ENCODE measurements around the gene PTAFR. TPM values are rescaled to one million over a fixed set of nuclear protein-coding genes. Genes with fewer than 3 reads are reported as not detected.

The PTAFR gene
- 0.09 TPM in 1 of 2 replicates, not detected in the other for total RNA-seq (2014; rRNA removed; shearing (Covaris generic))
- polyA plus RNA-seq (2014; cell fraction: nucleus; rRNA removed): not detected in 2 replicates

- no peak for DNase-seq (ENCODE audit: extremely low read depth, low read depth)
These were observed at the start of gene PTAFR for GRCh38 chr1:28176492-28177470. Gene PTAFR (minus strand): TSS chr1:28176690. CDS start chr1:28151021, 25,669 bp downstream.

DNA sequence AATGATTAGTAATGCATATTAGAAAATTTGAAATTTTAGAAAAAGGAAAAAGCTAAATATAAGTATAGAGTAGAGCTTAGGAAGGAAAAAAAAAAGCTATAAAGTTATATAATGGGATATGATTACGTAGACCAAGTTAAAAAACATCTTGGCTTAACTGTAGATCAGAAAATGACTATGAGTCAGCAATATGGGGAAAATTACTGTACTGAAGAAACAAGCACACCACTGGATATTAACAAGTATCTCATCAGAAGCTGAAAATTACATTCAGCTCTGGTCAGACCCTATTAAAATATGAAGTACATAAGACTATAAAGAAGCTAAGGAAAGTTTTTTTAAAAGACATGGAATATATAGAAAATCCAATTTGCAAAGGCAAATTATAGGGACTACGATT is 36.8 kb upstream of the PTAFR start:
- DNase-seq (ENCODE audit: extremely low read depth, low read depth): no peak

DNA sequence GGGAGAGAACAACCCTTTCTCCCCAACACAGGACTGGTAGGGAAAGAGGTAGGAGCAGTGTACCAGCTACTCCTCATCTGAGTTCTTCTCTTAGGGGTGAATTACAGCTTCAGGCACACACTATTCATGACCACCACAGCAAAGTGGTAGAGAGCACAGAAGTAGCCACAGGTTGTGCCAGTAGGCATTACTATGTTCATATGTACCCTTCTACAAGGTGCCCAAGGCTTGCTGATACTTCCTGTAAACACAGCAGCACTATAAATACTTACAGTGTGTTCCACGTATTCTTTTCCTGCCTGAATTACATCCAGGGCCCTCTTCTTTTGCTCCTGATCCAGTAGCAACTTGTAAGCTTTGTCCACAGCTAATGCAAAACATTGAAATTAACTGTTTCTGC is 33.2 kb upstream of the PTAFR start:
- DNase-seq (ENCODE audit: extremely low read depth, low read depth): no peak

DNA sequence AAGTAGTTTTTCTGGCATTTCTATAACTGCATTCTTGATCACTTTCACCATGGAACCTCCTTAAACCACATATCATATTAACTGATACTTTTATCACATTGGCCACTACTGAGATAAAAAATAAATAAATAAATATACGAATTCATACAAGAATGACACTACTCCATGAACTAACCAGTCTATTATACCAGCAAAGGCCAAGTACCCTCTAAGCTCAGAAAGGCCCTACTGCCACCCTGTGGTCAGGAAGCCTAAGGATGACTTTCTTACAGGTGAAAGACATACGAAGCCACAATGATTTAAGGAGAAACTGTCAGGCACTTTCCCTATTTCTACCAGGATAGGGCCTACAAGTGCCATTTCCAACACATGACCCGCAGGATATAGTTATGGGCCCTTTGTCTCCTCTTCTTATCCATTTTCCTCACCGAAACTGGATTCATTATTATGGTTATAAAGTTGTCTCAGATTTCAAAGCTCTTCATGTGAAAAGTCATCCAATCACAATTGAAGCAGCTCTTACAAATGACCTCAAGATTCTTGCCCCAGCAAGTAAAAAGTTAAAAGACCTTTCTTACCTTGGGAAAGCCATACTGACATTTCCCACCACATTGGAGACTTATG is 32.4 kb upstream of the PTAFR start:
- peak; percentile 49 for DNase-seq (ENCODE audit: extremely low read depth, low read depth)

DNA sequence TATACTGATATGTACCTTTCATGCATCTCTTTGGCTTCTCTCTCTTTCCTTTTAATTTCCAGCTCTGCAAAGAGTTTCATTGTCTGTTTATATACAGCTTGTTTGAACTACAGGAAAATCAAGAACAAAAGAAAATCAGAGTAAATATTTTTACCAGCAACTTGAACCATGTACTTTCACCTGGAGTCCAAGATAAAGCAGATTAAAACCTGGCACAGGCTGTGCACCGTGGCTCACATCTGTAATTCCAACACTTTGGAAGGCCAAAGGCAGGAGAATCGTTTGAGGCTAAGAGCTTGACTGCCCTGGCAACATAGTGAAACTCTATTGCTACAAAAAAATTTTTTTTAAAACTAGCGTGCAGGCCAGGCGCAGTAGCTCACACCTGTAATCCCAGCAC is 28.8 kb upstream of the PTAFR start:
- DNase-seq (ENCODE audit: extremely low read depth, low read depth): no peak

GRCh38 chr1:28200234-28200873 is 23.9 kb upstream of the PTAFR start:
- no peak for DNase-seq (ENCODE audit: extremely low read depth, low read depth)

DNA sequence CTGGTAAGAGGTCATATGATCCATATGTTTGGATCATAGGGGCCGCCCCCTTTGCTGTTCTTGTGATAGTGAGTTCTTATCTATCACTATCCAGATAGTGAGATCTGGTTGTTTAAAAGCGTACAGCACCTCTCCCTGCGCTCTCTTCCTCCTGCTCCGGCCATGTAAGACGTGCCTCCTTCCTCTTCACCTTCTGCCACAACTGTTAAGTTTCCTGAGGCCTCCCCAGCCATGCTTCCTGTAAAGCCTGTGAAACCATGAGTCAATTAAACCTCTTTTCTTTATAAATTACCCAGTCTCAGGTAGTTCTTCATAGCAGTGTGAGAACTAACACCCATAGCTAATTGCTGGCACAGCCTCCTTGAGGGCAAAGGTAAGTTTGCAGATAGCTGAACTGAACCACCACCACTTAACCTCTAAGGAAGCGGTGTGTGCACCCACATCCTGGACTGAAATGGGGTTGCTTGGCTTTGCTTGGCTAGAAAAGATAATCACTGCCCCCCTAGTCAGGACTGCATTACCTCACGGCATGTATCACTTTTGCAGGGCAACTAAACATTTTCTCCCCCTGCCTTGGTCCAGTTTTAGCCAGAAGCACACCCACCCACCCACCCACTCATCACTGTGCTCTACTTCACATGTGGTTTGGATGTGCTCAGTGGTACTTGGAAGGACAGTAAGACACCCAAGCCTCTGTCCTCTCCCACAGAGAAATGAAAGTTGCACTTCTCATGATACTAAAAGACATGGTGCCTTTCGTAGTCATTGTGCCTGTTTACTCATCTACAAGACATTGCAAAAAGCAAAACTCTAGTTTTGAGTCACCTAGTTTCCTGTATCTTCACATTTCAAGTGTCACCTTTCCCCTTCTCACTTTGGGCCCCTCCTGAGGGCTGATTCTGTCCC is 23.1 kb upstream of the PTAFR start:
- DNase-seq (ENCODE audit: extremely low read depth, low read depth): no peak

DNA sequence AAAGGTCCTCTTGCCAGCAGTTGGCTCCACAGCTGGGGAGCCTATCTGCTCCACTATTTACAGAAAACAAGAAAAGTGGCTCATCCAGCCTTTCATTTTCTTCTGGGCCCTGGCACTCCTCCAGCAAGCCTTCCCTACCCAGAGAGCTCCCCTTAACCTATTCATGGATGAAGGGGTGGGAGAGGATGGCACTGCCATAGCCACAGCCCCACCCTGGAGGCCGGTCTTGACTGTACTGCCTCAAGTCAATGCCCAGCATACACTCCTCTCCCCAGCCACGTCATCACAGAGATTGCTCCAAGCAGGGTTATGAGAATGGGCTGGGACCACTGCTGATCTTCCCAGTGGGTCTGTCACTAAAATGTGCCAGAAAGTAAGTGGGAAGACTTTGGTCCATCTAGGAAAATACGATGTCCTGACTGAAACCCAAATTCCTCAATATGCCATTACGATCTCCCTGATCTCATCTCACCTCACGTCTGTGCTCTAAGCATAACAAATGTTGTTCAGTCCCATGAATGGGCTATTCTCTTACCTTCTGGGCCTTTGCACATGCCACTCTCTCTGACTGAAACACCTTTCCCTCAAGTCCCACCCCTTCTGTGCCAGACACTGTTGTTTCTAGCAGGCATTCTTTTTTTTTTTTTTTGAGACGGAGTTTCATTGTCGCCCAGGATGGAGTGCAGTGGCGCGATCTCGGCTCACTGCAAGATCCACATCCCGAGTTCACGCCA is 21.4 kb upstream of the PTAFR start:
- DNase-seq (ENCODE audit: extremely low read depth, low read depth): no peak

DNA sequence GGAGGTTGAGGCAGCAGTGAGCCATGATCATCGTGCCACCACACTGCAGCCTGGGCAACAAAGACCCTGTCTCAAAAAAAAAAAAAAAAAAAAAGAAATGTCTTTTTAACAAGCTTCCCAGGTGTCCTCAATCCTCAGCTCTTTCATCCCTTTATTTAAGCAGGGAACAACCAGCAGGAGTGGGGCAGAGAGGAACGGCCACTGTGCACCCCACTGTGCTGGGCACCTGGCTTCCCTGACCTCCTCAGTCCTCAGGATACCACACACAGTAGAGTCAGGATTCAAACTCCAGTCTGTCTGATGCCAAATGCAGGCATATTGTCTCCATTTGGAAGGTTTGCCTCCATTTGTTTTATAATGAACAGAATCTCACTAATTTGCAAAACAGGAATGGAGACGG is 19.8 kb upstream of the PTAFR start:
- no peak for DNase-seq (ENCODE audit: extremely low read depth, low read depth)

- DNase-seq (ENCODE audit: extremely low read depth, low read depth): no peak
These were observed 19.3 kb upstream of the PTAFR start for GRCh38 chr1:28195780-28196179.

DNA sequence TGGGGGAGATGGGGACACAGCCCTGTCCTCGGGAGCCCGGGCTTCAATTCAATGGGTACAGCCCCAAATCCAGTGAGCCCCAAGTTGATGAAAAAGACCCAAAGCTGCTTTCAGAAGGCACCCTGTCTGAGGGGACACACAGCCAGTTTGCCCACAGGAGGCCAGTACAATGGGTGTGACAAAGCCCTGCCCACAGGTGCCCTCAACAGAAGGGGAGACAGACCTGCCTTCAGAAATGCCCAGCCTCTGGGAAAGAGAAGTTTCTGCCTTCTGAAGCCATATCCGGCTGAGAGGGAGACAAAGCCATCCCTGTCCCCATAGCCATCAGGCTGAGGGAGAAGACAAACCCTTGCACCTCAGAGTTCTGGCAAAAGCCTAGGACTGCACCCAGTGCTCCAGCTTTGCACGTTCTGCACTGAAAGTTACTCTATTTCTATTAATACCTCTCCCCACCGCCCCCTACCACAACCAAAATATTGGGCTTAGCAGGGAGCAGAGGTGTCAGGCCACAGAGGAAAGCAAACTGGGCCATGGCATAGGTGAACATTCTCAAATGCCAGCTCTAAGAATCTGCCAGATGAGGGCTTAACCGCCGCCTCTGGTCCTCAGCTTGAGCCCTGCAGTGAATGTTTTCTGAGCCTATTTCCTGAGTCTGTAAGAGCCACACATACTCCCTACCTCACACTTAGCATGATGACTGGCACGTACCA is 18.0 kb upstream of the PTAFR start:
- DNase-seq (ENCODE audit: extremely low read depth, low read depth): no peak

- DNase-seq (ENCODE audit: extremely low read depth, low read depth): no peak
These were observed 17.2 kb upstream of the PTAFR start for GRCh38 chr1:28193701-28194161.

DNA sequence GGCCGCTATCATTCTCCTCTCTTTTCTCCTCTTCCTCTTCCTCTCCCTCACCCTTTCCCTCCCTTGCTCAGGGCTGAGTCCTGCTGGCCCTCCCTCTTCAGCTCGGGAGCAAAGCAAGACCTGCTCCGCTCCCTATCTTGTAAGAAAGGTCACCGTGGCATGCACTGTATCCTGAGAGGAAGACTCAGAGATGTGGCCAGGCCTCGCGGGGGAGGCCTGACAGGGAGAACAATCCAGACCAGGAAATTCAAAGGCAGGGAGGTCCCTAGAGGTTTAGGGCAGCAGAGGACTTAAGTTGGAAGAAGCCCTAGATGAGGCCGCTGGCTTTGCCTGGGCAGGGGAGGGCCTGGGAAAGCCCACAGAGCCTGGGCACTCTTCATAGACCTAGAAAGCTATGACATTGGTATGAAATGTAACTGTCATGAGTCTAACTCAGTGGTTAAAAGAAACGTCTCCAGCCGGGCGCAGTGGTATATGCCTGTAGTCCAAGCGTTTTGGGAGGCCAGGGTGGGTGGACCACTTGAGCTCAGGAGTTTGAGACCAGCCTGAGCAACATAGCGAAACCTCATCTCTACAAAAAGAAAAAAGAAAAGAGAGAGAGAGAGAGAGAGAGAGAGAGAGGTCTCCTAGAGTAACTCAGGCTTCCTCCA is 14.6 kb upstream of the PTAFR start:
- no peak for DNase-seq (ENCODE audit: extremely low read depth, low read depth)

DNA sequence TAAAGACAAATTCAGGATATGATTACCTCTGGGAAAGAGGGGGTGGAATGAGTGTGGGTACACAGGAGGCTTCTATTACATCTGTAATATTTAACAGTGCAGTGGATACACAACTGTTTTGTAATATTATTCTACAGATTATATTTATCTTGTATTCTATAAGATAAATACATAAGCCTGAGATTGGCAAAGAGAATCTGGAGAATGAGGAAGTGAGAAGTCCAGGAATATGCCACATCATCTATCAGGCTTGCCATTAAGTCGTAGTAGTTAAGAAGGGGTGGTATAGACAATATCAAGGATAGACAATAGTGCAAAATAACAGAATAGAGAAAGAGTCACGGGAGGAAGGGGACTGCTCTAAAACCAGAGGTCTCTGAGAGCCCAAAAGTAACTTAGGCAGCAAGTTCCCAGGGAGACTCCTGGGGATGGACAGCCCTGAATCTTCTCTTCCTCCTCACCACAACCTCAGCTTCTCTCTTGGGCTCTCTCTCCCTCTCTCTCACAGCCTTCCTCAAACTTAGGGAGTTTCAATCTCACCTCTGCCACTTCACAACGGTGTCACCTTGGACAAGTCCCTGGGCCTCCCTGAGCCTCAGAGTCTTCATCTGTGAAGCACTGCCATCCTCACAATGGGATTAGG is 14.0 kb upstream of the PTAFR start:
- DNase-seq (ENCODE audit: extremely low read depth, low read depth): no peak

DNA sequence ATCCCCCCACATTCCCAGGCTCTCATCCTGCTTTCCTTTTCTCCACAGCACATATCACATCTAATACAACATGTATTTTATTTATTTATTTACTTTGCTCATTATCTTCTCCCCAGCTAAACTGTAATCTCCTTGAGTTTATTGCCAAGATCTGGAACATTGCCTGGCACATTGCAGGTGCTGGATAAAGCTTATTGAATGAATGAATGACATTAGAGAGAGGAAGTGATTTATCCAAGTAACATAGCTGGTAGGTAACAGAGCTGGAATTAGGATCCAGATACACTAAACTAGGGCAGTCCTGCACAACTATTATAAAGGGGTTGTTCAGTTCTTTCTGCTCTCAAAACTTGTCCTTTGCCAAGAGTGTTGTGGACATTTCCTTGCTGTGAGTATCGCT is 8.6 kb upstream of the PTAFR start:
- no peak for DNase-seq (ENCODE audit: extremely low read depth, low read depth)

GRCh38 chr1:28180306-28181305 is 4.1 kb upstream of the PTAFR start:
- DNase-seq (ENCODE audit: extremely low read depth, low read depth): no peak
